GM21360 (cell line): ENCODE data around the gene GIMAP8.
"Not testable (repeated sequence)": the region's sequence is repeated elsewhere in the genome, so short reads cannot be mapped to it uniquely, and the experiment has no call there.

Experiments used
- ATAC-seq: cut with Tn5 transposase; IDR thresholded peaks from one replicate; pipeline ENCODE4 v1.9.1; 2021; ENCODE audit warnings: mild to moderate bottlenecking, moderate library complexity; ENCODE audit not compliant: unreplicated experiment

Gene GIMAP8

DNA sequence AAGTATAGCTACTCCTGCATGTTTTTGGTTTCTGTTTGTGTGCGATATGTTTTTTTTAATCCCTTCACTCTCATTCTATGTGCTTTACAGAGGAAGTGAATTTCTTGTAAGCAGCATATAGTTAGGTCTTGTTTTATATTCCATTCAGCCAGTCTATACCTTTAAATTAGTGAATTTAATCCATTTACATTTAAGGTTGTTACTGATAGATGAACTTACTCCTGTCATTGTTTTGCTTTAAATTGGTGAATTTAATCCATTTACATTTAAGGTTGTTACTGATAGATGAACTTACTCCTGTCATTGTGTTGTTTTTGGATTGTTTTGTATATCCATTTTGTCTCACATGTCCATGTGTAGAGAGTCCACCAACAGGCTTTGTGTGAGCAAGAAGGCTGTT, 11.1 kb downstream of the GIMAP8 start:
- no peak for ATAC-seq

DNA sequence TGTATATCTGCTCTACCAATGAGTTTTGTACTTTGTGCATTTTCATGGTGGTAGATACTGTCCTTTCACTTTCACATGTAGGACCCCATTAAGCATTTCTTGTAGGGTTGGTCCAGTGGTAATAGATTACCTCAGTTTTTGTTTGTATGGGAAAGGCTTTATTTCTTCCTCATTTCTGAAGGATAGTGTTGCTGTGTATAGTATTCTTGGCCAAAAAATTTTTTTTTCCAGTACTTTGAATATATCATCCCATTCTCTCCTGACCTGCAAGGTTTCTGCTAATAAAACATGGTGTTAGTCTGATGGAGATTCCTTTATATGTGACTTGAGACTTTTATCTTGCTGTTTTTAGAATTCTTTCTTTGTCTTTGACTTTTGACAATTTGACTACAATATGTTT, 12.0 kb downstream of the GIMAP8 start:
- no peak for ATAC-seq

DNA sequence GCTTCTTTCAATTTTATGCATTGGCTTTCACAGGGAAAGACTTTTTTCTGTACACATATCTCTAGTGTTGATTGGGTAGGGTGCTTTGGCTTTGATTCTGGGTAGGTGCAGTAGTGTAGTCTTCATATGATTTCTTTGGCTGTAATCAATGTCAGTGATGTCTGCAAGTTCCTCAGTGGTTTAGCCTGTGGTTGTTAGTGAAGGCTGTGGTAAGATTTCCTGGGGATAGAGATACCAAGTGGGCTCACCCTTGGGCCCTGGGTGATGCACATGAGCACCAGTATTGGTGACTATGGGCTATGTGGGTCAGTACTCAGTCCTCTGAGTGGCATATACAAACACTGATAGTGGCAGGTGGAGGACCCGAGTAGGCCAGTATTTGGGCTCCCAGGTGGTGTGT, 13.0 kb downstream of the GIMAP8 start:
- ATAC-seq, result no peak

DNA sequence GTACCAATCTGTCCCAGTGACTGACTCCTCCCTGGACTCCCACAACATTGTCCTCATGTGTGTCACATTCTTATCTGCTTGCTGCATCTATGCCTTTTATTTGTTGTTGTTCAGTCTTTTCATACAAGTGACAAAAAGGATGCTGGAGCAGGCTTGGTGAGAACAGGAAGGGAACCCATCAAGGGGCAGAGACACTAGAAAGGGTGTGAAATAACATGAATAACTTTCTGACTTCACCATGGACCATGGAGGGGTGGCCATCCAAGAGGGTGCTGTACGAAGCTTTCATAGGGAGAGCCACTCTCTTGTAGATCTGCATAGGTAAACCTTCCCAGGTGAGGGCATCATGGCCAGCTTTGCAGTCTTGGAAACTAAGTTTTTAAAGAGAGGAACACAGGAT, 14.5 kb downstream of the GIMAP8 start:
- no peak for ATAC-seq

GRCh38 chr7:150465414-150465813, 15.0 kb downstream of the GIMAP8 start:
- no peak for ATAC-seq

DNA sequence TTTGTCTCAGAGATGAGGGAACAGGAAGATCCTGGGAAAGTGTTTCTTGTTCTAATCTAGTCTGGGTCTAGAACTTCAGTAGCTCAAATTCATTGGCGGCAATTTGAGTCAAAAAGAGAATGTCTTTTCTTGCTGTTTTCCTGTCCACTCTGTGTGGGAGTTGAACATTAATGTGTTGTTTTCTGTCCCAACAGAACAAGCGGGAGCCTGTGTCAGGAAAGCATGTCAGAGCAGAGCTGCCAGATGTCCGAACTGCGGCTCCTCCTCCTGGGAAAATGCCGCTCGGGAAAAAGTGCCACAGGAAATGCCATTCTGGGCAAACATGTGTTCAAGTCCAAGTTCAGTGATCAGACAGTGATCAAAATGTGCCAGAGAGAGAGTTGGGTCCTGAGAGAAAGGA, 16.0 kb downstream of the GIMAP8 start:
- ATAC-seq, result no peak

DNA sequence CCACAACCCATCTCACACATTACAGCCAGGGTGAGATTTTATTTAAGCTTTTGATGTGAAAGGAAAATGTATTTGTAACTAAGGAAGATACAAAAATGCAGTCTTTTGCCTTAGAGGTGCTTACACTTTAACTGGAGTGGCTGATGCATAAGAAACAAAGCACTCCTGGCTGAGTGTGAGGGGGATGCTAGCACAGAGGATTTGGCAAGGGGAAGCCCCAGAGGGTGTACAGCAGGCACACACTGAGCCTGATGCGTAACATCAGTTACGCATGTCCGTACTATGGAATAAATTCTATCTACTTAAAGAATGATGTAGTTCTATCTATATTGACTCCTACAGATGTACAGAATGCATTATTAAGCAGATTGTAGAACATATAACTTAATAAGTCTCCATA, 17.8 kb downstream of the GIMAP8 start:
- ATAC-seq, result no peak

DNA sequence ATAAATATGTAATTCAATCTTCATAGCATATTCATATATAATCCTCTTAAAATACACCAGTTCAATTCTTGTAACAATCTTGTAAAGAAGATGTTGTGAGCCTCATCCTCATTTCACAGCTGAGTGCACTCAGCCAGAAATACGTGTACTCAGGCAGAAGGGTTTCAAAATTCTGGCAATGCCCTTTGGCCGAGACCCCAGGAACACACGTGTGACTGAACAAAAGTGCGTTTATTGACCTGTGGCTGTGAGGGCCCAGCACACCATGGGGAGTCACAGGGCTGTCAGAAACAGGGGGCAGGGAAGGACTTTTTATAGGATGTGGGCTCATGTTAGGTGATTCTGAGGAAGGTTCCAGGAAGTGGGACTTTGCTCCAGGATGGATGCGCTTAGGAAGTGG, 21.5 kb downstream of the GIMAP8 start:
- no peak for ATAC-seq

DNA sequence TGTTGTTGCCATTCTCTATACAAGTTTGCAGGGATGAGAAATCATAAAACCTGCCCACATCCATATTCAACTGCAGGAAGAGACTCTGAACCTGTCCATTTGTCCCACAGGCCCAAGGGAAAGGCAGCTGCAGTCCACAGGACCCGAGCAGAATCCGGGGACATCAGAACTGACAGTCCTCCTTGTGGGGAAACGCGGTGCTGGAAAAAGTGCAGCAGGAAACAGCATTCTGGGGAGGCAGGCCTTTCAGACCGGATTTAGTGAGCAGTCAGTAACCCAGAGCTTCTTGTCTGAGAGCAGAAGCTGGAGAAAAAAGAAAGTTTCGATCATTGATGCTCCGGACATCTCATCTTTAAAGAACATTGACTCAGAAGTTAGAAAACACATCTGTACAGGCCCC, 23.5 kb downstream of the GIMAP8 start:
- ATAC-seq, result no peak

DNA sequence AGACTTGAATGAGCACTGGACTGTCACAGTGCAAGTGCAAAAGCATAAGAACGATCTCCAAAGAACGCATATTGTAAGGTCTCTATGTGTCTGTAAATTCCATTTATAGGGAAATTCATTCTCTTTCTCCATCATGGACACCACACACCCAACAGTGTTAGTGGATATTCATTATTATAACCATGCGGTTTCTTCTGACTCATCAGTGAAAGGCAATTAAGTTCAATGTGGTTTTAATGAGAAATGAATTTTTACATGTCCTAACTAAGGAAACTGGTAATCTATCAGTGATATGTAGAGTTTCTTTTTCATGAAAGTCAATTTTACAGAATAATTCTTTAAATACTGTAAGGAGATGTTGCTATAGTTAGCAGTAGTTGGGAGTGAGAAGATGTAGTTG, 25.9 kb downstream of the GIMAP8 start:
- no peak for ATAC-seq

DNA sequence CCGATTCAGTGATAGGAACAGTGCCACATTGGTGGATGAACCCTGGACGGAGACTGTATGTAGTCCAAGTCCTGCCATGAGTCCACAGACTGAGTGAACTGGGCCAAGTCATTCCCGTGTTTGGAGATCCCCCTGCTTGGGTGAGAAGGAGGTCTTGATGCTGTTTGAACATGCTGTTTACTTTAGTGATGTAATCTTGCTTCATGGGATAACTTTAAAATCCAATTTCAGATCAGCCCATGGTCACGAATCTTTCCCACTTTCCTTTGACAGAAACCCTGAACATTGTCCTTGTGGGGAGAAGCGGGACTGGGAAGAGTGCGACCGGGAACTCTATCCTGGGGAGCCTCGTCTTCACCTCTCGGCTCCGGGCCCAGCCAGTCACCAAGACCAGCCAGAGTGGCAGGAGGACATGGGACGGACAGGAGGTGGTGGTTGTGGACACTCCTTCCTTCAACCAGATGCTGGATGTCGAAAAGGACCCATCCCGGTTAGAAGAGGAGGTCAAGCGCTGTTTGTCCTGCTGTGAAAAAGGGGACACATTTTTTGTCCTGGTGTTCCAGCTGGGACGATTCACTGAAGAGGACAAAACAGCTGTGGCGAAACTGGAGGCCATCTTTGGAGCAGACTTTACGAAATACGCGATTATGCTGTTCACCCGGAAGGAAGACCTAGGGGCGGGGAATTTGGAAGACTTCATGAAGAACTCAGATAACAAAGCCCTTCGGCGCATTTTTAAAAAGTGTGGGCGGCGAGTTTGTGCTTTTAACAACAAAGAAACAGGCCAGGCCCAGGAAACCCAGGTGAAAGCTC, 26.6 kb downstream of the GIMAP8 start:
- ATAC-seq, result no peak

- ATAC-seq, result no peak
Observed at GRCh38 chr7:150479023-150479716, 28.7 kb downstream of the GIMAP8 start.

DNA sequence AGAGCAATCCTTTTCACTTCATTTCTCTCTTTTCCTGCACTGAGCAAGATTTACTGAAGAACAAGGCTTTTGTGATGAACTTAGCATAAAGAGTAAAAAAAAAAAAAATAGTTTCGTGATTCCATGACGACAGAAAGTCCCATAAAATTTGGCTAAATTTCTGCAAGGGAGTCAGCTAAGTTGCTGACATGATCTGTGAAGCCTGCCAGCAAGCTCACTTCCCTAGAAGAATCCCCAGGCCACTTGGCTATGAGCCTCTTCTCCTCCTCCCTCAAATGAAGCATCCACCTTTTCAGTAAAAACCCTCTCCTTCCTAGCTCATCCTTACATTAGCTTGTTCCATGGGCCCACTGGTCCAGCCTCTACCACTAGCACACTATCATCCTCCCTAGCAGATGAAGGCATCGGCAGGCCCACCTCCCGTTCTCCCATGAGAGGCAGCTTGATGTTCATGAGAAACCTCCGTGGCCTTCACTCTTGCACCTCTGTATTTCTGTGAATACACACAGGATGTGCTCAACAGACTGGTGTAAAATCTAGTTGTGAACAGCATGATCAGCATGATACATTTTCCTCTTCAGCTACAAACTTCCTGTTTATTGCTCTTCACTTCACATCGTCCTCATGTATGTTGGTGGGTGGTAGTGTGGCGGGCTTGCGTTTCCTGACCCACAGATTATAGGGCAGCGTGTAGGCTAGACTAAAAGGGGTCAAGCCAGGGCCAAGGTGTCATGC, 30.9 kb downstream of the GIMAP8 start:
- no peak for ATAC-seq

- ATAC-seq, result no peak
Observed at GRCh38 chr7:150481922-150482321, 31.5 kb downstream of the GIMAP8 start.

GRCh38 chr7:150483514-150483913, 33.1 kb downstream of the GIMAP8 start:
- ATAC-seq, result not testable (repeated sequence)

DNA sequence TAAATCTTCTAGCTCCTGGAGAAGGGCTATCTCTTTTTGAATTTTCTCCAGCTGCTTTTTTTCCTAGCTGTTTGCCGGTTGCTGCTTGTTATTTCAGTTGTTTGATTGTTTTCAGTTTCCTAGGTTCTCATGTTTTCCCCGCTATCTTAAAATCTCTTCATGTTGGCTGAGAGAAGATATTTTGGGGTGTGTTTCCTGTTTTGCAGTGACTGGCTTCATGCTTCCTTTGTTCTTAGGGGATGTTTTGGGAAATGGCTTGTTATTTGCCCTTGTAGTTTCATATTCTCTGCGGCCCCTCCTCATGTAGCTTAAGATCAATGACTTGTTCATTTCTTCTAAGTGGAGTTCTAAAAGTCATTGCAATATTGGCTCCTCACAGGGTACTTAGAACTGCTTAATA, 33.6 kb downstream of the GIMAP8 start:
- not testable (repeated sequence) for ATAC-seq

DNA sequence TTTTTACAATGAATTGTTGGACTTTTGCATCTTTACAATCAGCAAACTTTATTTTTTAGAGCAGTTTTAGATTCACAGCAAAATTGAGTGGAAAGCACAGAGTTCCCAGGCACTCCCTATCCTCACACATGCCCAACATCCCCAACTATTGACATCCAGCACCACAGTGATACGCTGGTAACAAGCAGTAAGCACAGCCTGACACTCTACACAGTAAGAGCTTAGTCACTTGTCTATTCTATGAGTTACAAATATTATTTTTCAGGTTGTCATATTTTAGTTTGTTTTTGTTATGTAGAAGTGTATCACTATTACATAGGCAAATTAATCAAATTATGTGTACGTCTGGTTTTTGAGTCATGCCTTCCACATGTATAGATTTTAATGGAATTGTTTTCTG, 37.2 kb downstream of the GIMAP8 start:
- no peak for ATAC-seq

GRCh38 chr7:150489782-150490181, 39.4 kb downstream of the GIMAP8 start:
- no peak for ATAC-seq

DNA sequence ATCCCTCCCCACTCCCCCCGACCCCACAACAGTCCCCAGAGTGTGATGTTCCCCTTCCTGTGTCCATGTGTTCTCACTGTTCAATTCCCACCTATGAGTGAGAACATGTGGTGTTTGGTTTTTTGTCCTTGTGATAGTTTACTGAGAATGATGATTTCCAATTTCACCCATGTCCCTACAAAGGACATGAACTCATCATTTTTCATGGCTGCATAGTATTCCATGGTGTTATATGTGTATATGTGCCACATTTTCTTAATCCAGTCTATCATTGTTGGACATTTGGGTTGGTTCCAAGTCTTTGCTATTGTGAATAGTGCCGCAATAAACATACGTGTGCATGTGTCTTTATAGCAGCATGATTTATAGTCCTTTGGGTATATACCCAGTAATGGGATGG, 43.0 kb downstream of the GIMAP8 start:
- not testable (repeated sequence) for ATAC-seq

DNA sequence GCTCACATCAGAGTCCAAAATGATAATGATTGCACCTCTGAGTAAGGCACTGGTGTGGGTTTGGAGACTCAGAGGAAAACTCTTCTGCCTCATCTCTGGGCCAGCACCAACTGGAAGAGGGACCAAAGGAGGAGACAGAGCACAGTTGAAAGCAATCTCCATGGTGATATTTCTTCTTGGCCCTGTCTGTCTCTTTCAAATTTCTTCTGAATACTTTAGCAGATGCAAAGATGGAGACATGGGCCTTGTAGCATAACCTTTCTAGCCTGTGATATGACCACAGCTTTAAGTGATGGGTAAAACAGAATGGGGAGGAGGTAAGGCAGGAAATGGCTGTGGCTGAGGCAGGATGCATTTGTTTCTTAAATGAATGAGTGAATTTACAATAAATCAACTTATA, 52.1 kb downstream of the GIMAP8 start:
- ATAC-seq, result no peak

DNA sequence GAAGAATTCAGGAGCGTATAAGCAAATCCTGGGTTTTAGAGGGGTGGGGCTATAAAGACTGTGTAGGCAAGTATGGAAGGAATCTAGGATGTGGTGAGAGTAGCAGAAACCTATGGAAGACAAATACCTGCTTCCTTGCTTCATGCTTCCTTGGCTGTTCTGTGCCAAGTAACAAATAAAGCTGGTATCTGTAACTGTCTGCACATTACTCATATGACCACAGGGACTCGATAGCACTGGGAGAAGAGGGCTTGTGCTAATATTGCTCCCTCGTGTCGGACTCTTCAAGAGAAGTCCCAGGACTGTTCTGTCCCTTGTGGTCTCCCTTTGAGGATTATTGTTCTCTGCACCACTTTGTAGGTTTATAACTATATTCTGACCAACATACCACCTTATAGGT, 52.7 kb downstream of the GIMAP8 start:
- no peak for ATAC-seq

DNA sequence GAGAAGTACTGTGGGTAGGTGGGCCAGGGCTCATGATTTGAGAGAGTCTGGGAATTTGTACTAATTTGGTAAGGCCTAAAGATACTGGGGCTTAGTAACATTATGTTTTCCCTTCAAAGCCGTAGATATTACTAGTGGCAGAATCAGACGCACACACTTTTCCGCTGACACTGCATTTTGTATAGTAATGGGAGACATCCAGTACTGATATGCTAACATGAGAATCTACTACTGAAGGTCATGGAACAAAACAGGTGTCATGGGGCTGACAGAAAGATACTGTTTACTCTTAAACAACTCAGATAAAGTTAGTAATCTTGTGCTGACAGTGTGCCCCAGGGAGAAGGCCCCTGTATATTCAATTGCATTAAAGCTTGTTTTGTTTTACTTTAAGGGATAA, 53.2 kb downstream of the GIMAP8 start:
- no peak for ATAC-seq
